HG02588 (cell line): ENCODE results near the gene DNAH6.
"Not testable (repeated sequence)": the region's sequence is repeated elsewhere in the genome, so short reads cannot be mapped to it uniquely, and the experiment has no call there.

ENCODE experiments used
- ATAC-seq: cut with Tn5 transposase; IDR thresholded peaks from one replicate; pipeline ENCODE4 v1.9.1; 2021; ENCODE audit warnings: mild to moderate bottlenecking, moderate library complexity; ENCODE audit not compliant: unreplicated experiment

The DNAH6 gene

DNA sequence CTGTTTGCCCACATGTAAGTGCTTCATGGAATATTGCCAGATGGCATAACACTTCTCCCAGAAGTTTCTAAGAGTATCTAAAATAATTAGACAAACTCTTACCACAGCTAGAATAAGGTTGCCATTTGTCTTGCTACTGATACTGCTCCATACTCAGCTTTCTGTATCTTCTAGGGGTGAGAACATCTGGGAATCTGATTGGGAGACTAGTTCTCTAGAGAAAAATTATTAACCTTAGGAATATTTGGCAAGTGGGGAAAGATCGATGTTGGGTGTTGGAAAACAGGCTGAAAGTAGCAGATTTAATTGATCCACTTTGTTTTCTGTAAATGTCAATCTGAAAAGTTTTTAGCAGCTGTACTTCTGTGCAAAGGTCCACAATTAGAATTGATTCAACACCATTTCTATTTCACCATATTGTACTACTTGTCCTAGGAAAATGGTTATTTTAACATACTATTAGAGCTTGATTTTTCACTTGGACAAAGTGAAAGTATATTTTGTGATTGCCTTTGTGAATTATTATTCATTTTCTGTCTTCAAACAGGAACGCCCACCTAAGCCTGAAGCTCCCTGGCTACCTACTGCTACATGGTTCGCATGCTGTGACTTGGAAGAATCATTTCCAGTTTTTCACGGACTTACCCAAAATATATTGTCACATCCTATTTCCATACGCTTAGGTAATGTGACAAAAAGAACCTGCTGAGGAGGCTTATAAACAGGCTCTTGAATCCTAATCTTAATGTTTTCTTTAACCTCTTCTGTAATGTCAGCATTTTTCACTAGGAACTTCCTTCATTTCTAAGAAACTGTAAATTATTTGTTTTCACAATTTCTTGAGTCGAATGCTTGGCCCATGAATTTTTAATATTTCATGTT is 216.8 kb downstream of the DNAH6 start:
- no peak for ATAC-seq

DNA sequence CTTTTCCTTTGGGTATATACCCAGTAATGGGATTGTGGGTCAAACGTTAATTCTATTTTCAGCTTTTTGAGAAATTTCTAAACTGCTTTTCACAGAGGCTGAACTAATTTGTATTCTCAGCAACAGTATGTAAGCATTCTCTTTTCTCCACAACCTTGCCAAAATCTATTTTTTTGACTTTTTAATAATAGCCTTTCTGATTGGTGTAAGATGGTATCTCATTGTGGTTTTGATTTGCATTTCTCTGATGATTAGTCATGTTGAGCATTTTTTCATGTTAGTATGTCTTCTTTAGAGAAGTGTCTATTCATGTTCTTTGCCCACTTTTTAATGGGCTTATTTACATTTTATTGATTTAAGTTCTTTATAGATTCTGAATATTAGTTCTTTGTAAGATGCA is 219.1 kb downstream of the DNAH6 start:
- no peak for ATAC-seq

DNA sequence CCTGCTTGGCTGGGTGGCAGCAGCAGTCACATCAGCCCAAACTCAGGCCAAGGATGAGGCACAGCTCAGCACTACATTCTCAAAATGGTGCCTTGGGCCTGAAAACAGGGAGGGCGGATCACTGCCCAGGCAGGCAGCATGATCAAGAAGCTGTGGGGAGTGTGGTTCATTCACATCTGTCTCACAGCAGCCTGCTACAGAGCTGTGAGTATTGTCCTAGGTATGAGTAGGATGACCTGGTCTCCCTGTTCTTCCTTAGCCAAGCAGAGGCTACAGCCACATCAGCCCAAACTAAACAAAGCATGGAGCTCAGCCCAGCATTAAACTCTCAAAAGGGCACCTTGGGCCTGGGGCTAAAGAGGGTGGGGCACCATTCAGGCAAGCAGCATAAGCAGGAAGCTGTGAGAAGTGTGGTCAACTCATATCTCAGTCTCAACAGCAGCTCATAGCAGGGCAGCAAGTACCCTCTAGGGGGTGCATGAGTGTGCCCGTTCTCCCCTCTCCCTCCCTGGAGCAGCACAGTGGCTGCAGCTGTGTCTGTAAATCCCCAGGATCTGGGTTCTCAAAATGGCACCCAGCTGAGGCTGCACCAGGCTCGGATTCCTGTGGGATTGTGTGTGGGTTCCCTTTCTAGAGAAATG is 225.0 kb downstream of the DNAH6 start:
- ATAC-seq: peak; percentile 98

DNA sequence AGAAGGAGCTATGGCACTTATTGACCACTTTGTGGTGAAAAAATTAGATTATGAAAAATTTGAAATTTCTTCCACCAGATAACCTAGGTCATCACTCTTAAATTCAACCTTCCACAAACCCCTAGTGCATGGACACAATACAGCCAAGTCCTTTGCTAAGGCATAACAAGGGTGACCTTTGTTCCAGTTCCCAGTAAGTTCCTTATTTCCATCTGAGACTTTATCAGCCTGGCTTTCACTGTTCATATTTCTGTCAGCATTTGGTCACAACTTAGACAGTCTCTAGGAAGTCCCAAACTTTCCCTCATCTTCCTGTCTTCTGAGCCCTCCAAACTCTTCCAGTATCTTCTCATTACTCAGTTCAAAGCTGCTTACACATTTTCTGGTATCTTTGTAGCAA is 232.0 kb downstream of the DNAH6 start:
- no peak for ATAC-seq

DNA sequence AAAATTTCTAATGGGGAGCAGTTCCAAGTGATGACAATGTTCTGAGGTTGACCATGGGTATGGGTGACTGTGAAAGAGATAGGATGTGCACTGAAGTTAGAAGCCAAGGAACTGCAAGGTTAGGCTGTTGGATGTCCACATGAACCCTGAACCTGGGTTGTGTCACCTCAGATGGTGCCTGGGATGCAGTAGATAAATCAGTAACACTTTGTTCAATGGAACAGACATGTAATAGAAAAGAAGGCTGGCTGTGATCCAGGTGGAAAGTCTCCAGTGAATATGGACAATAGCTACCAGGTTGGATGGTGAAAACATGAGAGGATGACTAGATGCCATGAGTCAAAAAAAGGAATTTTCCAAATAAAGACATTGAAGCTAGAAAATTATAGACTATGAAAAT is 233.1 kb downstream of the DNAH6 start:
- no peak for ATAC-seq

DNA sequence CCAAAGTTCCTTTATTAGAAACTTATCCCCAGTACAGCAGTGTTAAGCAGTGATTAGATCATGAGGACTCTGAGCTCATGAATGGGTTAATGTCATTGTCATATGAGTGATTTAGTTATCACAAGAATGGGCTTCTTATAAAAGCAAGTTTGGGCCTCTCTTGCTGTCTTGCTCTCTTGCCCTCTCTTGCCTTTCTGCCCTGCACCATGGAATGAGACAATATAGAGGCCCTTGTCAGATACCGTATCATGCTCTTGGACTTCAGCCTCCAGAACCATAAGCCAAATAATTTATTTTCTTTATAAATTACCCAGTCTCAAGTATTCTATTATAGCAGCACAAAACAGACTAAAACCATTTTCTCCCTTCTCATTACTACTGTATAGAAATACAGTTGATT is 238.8 kb downstream of the DNAH6 start:
- ATAC-seq: no peak

DNA sequence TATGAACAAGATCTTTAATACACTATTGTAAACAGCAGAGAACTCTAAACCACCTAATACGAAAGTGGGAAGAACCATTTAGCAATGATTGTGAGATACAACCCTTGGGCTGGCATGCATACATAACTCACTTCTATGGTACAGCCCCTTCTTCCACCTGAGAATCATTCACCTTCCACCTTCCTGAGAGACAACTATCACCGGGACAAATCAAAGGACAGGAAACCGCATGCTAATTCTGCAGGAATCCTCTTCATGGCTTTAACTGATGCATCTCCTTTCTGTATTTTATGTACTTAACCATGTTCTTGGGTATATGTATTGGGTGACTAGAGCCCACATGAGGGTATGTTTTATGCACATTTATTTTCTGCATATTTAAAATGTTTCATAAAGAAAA is 241.3 kb downstream of the DNAH6 start:
- ATAC-seq: no peak

DNA sequence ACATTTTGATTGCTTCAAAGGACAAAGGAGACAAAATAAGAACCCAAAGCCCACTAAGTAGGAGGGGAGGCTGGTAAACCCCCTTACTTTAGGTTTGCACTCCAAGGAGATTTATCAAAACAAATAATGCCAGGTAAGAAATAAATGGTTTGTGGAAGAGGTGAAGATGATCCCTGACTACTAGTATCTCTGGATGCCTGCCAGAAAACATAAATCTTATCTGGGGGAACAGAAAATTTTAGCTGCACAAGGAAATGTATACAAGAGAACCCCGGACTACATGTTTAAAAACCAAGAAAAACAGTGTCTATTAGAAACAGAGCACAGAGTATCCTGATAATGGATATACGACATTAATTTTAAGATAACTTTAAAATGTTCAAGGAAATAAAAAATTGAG is 250.5 kb downstream of the DNAH6 start:
- no peak for ATAC-seq

DNA sequence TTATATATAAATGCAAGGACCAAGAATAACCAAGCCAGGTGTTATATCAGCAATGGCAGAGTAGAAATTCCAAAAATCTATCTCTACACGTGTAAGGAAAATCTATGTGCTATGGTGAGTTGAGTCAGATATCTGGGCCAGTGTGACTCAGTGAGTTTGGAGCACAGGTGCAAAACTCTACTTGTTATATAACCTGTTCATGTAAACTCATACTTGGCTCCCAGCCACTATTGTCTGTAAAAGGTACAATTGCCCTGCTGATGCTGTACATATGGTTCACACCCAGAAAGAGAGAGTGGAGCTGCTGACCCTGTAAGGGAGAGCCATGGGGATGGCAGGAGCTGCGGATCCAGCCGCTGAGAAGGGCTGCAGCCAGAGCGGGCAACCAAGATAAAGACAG is 252.5 kb downstream of the DNAH6 start:
- ATAC-seq: no peak

DNA sequence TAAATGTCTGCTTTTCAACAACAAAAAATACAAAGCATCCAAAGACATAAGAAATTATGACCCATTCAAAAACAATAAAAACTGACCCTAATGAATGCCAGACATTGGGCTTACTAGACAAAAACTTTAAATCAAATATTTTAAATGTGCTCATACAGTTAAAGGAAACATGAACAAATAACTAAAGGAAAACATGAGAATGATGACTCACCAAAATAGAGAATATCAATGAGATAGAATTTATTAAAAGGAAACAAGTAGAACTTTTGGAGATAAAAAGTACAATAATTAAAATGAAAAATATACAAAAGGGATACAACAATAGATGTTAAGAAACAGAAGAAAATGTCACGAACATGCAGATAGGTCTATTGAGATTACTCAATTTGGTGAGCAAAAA is 254.0 kb downstream of the DNAH6 start:
- no peak for ATAC-seq

DNA sequence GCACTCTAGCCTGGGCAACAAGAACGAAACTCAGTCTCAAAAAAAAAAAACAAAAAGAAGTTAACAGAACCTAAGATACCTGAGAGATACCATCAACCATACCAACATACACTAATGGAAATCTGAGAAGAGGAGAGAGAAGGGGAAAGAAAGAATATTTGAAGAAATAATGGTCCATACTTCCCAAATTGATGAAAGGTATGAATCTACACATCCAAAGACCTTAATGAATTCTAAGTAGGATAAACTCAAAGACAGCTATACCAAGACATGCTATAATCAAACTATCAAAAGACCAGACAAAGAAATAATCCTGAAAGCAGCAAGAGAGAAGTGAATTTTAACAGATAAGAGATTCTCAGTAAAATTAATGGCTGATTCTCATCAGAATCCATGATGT is 255.0 kb downstream of the DNAH6 start:
- no peak for ATAC-seq

DNA sequence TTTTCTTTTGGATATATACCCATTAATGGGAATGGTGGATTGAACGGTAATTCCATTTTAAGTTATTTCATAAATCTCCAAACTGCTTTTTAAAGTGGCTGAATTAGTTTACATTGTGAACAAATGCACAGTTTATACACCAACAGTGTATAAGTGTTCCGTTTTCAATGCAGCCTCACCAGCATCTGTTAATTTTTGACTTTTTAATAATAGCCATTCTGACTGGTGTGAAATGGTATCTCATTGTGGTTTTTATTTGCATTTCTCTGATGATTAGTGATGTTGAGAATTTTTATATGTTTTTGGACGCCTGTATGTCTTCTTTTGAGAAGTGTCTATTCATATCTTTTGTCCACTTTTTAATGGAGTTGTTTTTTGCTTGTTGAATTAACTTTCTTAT is 257.3 kb downstream of the DNAH6 start:
- ATAC-seq: not testable (repeated sequence)

DNA sequence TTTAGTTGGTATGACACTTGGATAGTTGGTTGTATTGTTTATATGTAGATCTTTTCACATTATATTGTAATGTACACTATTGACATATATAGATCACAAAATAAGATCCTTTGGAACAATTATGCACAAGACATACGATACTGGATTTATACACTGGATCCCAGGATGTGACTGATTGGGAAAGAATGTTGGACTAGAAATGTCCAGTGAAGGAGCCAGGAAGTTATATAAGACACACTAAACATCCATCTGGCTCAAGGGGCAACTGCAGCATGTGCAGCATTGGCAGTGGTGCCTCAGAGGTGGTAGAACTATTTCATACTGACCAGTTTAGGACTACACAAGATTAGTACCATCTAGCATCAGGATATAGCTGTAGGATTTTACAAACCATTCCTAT is 259.7 kb downstream of the DNAH6 start:
- no peak for ATAC-seq

DNA sequence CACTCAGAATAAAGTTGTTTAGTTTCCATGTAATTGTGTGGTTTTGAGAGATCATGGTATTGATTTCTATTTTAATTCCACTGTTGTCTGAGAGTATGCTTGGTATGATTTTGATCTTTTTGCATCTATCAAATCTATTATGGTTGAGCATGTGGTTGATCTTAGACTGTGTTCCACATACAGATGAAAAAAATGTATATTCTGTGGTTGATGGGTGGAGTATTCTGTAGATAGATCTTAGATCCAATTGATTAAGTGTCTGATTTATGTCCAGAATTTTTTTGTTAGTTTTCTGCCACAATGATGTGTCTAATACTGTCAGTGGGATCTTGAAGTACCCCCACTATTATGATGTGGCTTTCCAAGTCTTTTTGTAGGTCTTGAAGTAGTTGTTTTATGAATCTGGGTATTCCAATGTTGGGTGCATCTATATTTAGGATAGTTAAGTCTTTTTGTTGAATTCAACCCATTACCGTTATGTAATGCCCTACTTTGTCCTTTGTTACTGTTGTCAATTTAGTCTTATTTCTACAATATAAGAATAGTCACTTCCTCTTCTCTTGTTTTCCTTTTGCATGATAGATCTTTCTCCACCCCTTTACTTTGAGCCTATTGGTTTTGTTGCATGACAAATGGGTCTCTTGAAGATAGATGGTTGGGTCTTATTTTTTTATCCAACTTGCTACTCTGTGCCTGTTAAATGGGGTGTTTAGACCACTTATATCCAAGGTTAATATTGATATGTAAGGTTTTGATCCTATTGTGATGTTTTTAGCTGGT is 262.8 kb downstream of the DNAH6 start:
- ATAC-seq: no peak

DNA sequence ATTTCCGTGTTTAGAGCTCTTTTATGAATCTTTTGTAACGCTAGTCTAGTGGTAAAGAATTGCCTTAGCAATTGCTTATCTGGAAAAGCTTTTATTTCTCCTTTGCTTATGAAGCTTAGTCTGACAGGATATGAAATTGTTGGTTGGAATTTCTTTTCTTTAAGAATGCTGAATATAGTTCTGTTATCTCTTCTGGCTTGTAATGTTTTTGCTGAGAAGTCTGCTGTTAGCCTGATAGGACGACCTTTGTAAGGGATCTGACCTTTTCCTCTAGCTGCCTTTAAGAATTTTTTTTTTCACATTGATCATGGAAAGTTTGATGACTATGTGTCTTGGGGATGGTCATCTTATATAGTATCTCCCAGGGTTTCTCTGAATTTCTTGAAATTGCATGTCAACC is 263.5 kb downstream of the DNAH6 start:
- ATAC-seq: no peak

DNA sequence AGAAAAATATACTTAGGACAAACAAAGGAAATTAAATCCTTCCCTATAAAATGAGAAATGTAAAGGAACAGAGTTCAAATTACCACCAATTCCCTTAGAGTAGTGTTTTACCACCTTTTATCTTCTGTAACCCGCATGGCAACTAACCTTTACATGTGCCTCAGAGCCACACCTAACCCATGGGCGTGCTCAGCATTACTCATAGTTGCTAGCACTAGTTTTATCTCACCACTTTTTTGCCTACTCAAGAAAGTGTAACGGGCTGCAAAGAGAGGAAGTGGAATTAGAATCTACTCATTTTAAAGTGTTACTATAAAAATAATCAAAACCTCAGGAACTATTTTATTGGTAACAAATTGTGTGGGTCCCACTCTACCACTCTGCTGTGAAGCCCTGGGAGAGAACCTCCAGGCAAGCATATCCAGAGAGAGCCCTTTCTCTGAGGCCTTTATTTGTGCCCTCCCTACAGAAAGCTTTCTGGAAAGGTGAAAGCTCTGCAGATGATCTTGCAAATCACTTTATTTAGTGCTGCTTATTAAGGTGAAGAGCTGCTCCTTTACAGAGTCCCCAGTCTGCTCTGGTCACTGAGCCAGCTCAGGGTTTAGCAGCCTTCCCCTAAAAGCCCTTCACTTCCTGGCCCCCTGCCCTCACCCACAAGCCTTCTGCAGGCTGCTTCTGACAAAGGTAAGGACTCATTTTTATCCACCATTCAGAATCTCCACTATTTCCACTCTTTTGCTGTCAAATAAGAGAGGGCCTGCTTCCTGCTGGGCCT is 265.8 kb downstream of the DNAH6 start:
- peak; percentile 69 for ATAC-seq

DNA sequence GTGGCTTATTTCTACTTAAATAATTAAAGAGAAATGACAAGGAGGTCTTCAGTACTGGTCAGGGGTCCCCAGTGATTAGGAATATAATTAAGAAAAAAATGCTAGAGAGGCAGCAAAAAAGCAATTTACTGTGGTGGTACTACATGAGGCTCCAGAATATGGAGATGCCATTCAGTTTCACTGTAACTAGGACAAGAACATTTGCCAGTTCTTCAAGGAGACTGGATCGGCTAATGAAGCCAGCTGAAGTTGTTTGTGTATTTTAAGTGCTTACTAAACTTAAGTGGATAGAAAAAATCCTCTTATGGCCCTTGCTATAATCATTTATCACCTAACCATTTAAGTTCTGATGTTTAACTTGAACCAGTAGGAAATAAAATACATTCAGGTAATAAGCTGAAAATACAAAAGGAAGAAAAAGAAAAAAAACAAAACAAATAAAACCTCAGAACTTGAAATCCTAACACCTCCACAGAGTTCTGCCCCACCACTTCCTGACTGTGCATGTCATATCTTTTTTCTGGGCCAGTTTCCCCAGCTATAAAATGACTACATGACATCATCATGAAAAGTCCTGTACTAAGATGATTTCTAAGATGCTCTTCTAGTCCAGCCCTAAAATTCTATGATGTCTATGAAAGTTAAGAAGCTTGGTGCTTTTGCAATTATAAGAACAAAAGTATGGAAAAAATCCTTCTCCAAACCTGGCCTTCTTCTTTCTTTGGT is 266.6 kb downstream of the DNAH6 start:
- no peak for ATAC-seq

DNA sequence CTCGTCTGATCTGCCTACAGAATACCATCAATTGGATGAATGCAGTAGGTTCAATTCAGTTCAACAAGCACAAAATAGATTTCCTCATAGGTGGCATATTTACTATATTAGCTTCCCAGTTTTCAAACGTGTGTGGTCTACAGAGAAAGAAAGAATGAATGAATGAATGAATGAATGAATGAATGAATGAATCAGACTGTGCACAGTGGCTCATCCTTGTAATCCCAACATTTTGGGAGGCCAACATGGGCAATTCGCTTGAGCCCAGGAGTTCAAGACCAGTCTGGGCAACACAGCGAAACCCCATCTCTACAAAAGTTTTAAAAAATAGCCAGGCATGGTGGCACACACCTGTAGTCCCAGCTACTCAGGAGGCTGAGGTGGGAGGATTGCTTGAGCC is 269.7 kb downstream of the DNAH6 start:
- ATAC-seq: no peak

DNA sequence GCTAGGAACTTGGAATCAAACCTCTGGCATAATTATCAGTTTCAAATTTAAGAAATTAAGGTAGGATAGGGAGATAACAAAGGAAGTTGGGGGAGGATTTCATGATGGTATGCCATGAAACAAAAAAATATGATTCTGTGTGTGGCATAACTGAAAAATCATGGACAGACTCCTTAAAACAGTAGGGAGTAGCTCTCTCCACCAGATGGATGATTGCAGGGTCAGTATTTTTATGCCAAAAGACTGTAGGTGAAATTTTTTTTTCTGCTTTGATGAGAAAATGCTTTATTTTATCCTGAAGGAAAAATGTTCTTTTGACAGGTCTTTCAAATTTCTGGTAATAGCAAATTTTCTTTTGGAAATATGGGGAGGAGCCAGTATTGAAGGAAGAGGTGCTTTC is 270.3 kb downstream of the DNAH6 start:
- no peak for ATAC-seq

DNA sequence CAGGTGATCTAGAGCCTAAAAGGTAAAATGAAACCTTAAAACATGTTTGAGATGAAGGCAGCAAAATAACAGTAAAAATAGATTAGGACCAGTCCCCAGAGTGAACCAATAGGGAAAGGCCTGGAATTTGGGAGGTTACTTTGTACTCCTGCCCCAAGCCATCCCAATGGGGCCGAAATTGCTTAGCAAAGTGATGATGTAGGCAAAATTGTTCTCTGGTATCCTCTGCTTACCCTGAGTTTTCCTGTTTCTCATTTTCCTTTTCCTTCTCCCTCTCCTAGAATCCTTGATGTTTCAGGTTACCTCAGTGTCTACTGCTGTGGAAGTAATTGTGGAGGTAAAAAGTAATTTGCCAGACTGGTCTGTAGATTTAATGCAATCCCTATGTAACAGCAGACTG is 271.7 kb downstream of the DNAH6 start:
- no peak for ATAC-seq
